Nucleus accumbens (tissue), 56 donors: ENCODE results near the gene GABBR1.

ENCODE experiments used
- DNase-seq, 56 donors: peaks; one replicate each; lab custom pipeline; 2025; lab: John Stamatoyannopoulos, UW

Gene GABBR1

DNA sequence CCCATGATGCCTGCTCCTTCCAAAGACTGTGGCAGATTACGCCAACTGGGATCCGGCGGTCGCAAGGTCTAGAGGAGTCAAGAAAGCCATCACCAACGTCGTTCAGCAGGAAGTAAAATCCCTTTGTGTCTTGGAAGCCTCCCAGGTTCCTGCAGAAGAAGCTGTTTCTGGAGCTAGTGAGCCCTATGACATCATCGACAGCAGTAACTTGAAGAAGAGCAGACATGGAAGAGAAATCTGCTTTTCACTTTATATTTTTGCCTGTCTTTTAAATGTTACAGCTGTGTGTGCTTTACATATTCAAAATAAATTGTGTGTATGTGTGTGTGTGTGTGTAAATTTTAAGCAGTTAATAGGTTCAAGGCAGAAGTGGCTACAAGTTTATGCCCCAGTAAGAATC is 55.4 kb downstream of the GABBR1 start:
- no peak for DNase-seq

DNA sequence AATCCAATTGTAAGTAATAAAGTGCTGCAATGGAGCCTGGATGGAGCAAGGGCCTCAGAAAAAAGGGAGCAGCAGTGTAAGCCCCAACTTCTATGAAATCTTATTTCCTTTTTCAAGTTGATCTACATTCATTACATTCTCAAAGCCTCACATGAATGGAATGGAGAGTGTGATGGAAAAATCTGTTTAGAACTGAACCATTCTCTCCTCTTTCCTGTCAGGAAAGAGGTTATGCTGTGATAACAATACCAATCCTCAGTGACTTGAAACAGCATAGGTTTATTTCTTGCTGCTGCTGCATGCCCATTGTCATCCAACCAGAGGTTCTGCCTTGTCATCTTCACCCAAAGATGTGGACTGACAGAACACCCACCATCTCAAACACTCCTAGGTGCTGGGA is 56.9 kb downstream of the GABBR1 start:
- DNase-seq = no peak

DNA sequence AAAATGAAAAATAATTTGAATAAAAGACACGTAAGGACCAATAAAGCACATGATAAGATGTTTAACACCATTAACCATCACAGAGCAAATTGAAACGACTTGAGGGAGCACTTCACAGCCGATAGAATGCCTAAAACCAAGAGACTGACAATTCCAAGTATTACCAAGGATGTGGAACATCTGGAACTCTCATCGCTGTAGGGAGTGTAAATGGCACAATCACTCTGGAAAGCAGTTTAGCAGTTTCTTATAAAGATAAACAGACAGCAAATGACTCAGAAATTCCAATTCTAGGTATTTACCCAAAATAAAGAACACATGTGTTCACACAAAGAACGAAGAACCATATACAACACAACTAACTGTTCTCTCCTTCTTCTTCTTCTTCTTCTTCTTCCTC is 65.0 kb downstream of the GABBR1 start:
- DNase-seq = no peak

DNA sequence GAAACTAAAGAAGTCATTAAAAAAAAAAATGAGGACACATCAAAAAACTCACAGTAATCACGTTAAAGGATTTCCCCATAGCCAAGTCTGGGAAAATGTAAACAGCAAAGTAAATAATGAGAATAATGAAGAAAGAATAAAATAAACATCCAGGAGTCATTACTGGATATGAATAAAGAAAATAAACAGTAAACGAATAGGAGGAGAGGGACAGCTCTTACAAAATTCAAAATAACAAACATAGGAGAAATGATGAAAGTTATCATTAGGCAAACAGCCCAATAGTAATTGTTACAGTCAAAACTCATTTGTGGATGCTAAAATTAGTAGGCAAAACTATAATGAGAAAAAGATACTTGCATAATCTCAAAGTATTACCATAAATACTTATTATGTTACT is 65.4 kb downstream of the GABBR1 start:
- no peak for DNase-seq

DNA sequence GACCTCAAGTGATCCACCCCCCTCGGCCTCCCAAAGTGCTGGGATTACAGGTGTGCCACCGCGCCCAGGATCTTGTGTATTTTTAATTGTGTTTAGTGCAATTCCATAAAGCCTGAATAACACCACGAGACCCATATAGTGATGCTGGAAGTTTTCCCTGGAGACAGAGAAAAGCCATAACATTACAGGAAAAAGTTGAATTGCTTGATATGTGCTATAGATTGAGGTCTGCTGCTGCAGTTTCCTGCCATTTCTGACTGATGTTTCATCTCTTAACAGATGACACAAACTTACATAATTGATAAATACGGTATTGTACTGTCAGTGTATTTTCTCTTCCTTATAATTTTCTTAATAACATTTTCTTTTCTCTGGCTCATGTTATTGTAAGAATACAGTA is 66.1 kb downstream of the GABBR1 start:
- no peak for DNase-seq

DNA sequence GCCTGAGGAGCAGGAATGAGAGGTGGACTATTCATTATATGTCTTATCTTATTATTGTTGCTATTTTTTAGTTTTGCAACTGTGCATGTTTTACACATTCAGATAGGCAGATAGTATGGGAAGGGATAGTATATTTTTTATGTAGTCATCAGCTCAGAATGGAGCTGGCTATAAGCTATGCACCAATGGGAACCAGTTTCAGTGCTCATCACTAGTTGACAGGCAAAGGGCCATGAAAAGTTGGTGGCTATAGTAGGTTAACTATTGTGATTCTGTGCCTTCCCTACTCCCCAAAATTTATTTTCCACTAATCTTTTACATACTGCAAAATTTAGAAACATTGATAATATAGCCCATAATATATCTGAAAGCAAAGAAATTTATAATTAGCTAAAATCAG is 68.1 kb downstream of the GABBR1 start:
- DNase-seq = no peak

DNA sequence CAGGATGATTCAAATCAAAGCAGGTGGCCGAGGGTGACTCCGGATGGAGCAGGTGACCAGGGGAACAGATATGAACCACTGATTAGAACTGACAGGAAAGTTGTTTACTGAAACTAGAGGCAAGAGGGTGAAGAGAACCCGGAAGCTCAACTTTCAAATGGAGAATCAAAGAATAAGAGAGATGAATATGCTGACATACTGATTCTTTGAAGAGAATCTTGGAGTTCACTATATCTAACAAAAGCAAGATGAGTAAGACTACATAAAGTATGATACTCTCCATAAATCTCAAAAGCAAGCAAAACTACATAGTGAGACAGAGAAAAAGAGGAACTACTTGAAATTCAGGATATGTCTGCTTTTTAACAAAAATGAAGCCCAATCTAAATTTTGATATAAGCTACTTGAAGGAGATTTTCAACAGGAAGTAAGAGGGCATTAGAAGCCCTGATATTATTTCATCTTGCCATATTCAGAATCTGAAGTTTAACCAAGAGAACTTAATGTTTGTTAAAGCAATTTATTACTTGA is 69.5 kb downstream of the GABBR1 start:
- no peak for DNase-seq

- DNase-seq = no peak
These were observed 71.3 kb downstream of the GABBR1 start for GRCh38 chr6:29561606-29562181.

DNA sequence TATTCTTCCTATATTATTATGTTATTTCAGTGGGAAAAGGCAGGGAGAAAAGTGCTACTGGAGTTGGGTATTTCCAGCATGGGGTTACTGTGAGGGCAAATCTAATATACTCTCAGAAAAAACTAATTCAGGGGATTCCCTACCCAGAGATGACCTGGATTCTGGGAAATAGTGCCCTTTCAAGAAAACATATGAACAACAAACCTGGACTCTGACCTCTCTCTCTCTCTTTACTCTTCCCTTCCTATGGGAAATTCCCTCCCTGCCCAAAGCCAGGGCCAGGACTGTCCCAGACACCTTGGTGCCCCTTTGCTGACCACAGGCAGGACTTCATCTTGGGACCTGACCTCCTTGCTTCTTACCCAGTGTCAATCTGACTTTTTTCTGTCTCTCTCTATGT is 71.9 kb downstream of the GABBR1 start:
- no peak for DNase-seq

GRCh38 chr6:29559524-29560287 is 73.3 kb downstream of the GABBR1 start, which contains the start of gene UBD:
Gene UBD (minus strand): TSS chr6:29559732. CDS start chr6:29559701, 31 bp downstream.
- DNase-seq = no peak

DNA sequence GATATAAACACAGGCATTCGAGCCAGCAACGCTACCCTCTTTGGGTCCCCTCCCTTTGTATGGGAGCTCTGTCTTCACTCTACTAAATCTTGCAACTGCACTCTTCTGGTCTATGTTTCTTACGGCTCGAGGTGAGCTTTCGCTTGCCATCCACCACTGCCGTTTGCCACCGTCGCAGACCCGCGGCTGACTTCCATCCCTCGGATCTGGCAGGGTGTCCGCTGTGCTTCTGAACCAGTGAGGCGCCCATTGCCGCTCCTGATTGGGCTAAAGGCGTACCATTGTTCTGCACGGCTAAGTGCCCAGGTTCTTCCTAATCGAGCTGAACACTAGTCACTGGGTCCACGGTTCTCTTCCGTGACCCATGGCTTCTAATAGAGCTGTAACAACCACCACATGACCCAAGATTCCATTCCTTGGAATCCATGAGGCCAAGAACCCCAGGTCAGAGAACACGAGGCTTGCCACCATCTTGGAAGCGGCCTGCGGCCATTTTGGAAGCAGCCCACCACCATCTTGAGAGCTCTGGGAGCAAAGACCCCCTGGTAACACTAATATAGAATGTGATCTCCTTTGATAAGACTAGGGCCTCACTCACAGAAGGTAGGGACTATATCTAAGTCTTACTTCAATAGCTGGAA is 74.4 kb downstream of the GABBR1 start:
- DNase-seq = no peak

DNA sequence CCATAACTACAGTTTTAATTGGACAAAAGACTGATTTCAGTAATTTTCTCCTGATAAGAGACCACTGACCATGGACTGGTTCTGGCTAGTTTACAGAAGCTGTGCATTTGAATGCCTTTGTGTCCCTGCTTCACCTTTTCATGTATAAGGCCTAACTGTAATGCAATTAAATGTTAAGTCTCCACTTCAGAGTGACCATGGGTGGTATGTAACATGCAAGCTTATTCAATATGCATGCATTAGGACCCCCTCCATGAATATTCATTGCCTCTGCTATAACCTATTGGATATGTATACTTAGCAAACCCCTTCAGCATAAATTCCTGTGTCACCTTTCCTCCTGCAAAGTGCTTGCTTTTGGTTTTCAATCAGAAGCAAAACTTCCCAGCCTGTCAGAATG is 75.7 kb downstream of the GABBR1 start:
- no peak for DNase-seq

- DNase-seq = no peak
These were observed 78.2 kb downstream of the GABBR1 start for GRCh38 chr6:29554764-29555163.

- peak in 2 of 56 donors; percentile 2 to 6 for DNase-seq
These were observed 79.5 kb downstream of the GABBR1 start for GRCh38 chr6:29553268-29554057.

- no peak for DNase-seq
These were observed 80.4 kb downstream of the GABBR1 start for GRCh38 chr6:29552512-29553051.

GRCh38 chr6:29547573-29547972 is 85.4 kb downstream of the GABBR1 start:
- no peak for DNase-seq

DNA sequence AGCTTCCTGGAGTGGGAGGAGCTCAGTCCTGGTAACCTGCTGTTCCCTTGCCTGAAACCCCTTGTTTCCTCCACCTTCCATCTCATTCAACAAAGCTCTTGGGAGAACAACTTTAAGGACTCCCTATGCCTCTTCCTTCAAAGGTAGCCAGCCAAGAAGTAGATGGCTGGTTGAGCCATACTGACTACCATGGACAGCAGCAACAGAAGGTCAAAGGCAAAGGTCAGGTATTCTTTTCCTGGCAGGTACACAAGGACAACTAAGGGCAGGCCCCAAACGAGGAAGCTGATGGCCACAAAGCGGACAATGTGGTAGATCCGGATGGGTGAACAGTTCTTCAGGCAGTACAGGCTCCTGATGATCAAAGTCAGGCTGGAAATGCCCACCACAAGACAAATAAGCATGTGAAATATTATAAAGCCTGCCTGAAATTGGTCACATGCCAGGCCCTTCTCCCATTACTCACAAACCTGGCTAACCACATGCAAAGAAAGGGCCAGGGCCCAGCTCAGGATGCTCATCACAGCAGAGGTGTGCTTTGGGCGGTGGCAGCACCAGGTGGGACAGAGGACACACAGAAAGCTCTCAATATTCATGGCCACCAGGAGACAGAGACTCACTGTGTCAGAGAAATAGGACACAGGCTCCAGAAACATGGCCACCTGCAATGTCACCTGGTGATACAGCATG is 95.1 kb downstream of the GABBR1 start:
- no peak for DNase-seq

DNA sequence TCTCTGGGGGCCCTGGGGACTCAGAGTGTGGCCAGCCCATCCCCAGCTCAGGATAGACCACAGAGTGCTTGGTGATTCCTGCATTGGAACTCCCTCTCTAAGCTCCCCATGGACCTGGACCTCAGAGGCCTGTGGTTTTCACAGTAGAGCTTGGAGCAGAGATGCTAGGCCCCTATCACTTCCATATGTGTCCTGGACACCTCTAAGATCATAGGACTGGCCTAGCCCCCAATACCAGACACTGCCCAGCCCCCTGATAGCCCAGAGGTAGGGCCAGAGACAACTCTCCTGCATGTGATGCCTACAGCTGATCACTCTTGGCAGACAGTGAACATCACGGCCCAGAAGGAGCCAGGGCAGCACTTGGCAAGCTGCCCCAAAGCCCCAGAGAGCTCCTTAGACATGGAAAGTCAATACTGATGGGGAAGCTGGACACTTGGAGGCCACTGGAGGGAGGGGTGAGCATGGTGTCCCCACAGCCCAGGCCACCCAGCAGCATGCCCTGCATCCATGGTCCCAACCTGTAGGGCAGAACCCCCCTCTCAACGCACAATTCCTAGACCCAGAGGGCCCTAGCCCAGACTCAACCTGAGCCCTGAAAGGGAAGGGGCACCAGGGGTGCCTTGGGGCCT is 100.5 kb downstream of the GABBR1 start:
- DNase-seq = no peak

DNA sequence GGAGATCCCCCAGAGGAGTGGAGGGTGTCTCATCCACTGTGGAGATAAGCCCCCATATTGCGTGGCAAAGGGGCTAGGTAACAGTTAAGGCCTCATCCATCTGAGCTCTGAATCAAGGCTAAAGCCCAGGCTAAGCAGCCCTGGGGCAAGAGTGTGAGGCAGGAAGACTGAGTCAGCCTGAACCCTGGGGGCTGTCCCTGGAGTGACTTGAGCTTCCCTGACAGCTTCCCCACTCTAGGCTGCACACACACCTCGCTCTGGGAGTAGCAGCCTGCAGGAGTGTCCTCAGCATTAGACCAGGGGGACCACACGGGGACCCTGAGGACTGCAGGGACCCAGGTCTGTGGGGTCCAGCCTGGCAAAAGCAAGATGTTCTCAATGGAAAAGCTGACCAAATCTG is 101.3 kb downstream of the GABBR1 start:
- DNase-seq = no peak
